HepG2 (cell line): ENCODE measurements around the gene TMF1. TPM values are rescaled to one million over a fixed set of nuclear protein-coding genes. Genes with fewer than 3 reads are reported as not detected.

Experiments
- ATAC-seq: fragments of 200-7000 bp; cut with Tn5 transposase; 3 replicates; pipeline ENCODE4 v1.9.1; 2020; ENCODE audit warnings: mild to moderate bottlenecking, moderate library complexity
- BruUV-seq: library from RNA; stranded (reverse); fragments of 400-500 nt; replicated peaks from 2 replicates; lab custom pipeline; 2021; lab: Mats Ljungman, UMichigan
- CTCF ChIA-PET: fragments of 300-600 bp; formaldehyde crosslinking; extraction: SDS; loops from one replicate; lab custom pipeline; 2021; ENCODE audit warnings: low total read pairs, inconsistent platforms, low intra/inter-chr PET ratio; lab: Yijun Ruan, JAX
- POLR2A ChIA-PET: fragments of 350-600 bp; sonication (Branson Sonifier 250); formaldehyde crosslinking; loops from one replicate; lab custom pipeline; 2020; ENCODE audit warnings: antibody characterized with exemption, inconsistent platforms; lab: Yijun Ruan, JAX
- DNase-seq: peaks from one replicate; pipeline ENCODE4 v3.0.0-alpha.2; 2015; ENCODE audit warnings: low spot score
- FAIRE-seq: peaks from 3 replicates; lab custom pipeline; 2011; peaks lifted over from hg19 to GRCh38; lab: Jason Lieb, UNC
- H2AFZ ChIP-seq: one replicate; pipeline ENCODE4 v1.6.1; 2011; ENCODE audit warnings: low read length, inconsistent platforms
- H3K27ac ChIP-seq: fragments of 300-600 bp; 3 replicates; pipeline ENCODE4 v1.8.0; 2011; ENCODE audit warnings: mixed run types, mild to moderate bottlenecking, mixed read lengths, low read length, inconsistent platforms; ENCODE audit not compliant: insufficient read depth; ENCODE audit errors: extremely low read length
- H3K27me3 ChIP-seq, 2 experiments: fragments of 200-600 bp in 1 of 2; 2 replicates in 1 of 2; 3 replicates in 1 of 2; pipeline versions ENCODE4 v1.6.0 to v1.8.0; 2011; ENCODE audit warnings: low read length in 2 of 2, mild to moderate bottlenecking in 2 of 2, moderate library complexity in 2 of 2, inconsistent platforms in 1 of 2; ENCODE audit not compliant: insufficient read depth in 2 of 2, control insufficient read depth in 1 of 2
- H3K36me3 ChIP-seq, 2 experiments: fragments of 200-600 bp in 1 of 2; replicated peaks in 1 of 2; 2 replicates in 1 of 2; 3 replicates in 1 of 2; pipeline versions ENCODE4 v1.5.1 to v1.8.0; 2011; ENCODE audit warnings: low read length in 2 of 2, inconsistent platforms in 1 of 2; ENCODE audit not compliant: insufficient read depth in 2 of 2, control insufficient read depth in 1 of 2
- H3K4me1 ChIP-seq: 2 replicates; pipeline ENCODE4 v1.5.1; 2012; ENCODE audit warnings: low read length, inconsistent platforms; ENCODE audit not compliant: insufficient read depth
- H3K4me2 ChIP-seq: 2 replicates; pipeline ENCODE4 v1.6.0; 2011; ENCODE audit warnings: low read depth, low read length, inconsistent platforms
- H3K4me3 ChIP-seq, 3 experiments: fragments of 200-600 bp in 1 of 3; sonication (generic), shearing (Covaris generic) in 1 of 3; replicated peaks in 1 of 3; 2 replicates each; pipeline ENCODE4 v1.5.1; 2011 to 2016; ENCODE audit warnings: low read length in 3 of 3, inconsistent platforms in 2 of 3, low read depth in 2 of 3, mild to moderate bottlenecking in 2 of 3, control low read depth in 1 of 3, mixed read lengths in 1 of 3; ENCODE audit not compliant: insufficient read depth in 1 of 3
- H3K79me2 ChIP-seq: one replicate; pipeline ENCODE4 v1.6.1; 2011; ENCODE audit warnings: low read length, inconsistent platforms; ENCODE audit not compliant: insufficient read depth
- H3K9ac ChIP-seq: 2 replicates; pipeline ENCODE4 v1.6.0; 2011; ENCODE audit warnings: mild to moderate bottlenecking, low read depth, low read length, inconsistent platforms; ENCODE audit not compliant: insufficient read depth
- H3K9me3 ChIP-seq: 2 replicates; pipeline ENCODE4 v1.5.1; 2012; ENCODE audit warnings: mild to moderate bottlenecking, low read length
- H4K20me1 ChIP-seq: 2 replicates; pipeline ENCODE4 v1.6.0; 2011; ENCODE audit warnings: inconsistent platforms, mild to moderate bottlenecking, low read length, moderate library complexity; ENCODE audit not compliant: insufficient read depth
- ATF6 ChIP-seq: sonication (generic); formaldehyde crosslinking; conservative IDR thresholded peaks from 2 replicates; pipeline ENCODE4 v1.4.0; 2020; ENCODE audit warnings: missing genetic modification reagents
- FOSL2 ChIP-seq: sonication (generic); formaldehyde crosslinking; IDR thresholded peaks from 2 replicates; pipeline ENCODE4 v1.4.0; 2020; ENCODE audit warnings: missing genetic modification reagents
- HDAC6 ChIP-seq: fragments of 200-600 bp; sonication (generic); IDR thresholded peaks from 2 replicates; pipeline ENCODE4 v1.7.0; 2017; ENCODE audit warnings: mild to moderate bottlenecking, antibody characterized with exemption, low read length, low read depth
- KLF11 ChIP-seq: IDR thresholded peaks from 2 replicates; pipeline ENCODE4 v1.6.1; 2016; ENCODE audit warnings: missing compliant biosample characterization
- KLF16 ChIP-seq, 2 experiments: sonication (generic) in 1 of 2; formaldehyde crosslinking in 1 of 2; IDR thresholded peaks; 2 replicates each; pipeline versions ENCODE4 v1.6.1 to v1.8.0; 2016 to 2023; ENCODE audit warnings: missing genetic modification reagents in 2 of 2, missing compliant biosample characterization in 1 of 2
- MXD3 ChIP-seq: IDR thresholded peaks from 2 replicates; pipeline ENCODE4 v1.6.1; 2016; ENCODE audit warnings: mild to moderate bottlenecking, missing biosample characterization, missing genetic modification reagents
- TAF1 ChIP-seq: sonication (generic); formaldehyde crosslinking; IDR thresholded peaks from 2 replicates; pipeline ENCODE4 v1.4.0; 2020; ENCODE audit warnings: missing genetic modification reagents
- ZNF296 ChIP-seq: sonication (generic); formaldehyde crosslinking; conservative IDR thresholded peaks from 2 replicates; pipeline ENCODE4 v1.5.0; 2020; ENCODE audit warnings: mild to moderate bottlenecking, missing genetic modification reagents
- ZNF451 ChIP-seq: sonication (generic); formaldehyde crosslinking; IDR thresholded peaks from 2 replicates; pipeline ENCODE4 v1.5.0; 2020; ENCODE audit warnings: mild to moderate bottlenecking, missing genetic modification reagents
- ZSCAN29 ChIP-seq: sonication (generic); formaldehyde crosslinking; conservative IDR thresholded peaks from 2 replicates; pipeline ENCODE4 v1.4.0; 2020; ENCODE audit warnings: mild to moderate bottlenecking, missing genetic modification reagents
- ZSCAN9 ChIP-seq: IDR thresholded peaks from 2 replicates; pipeline ENCODE4 v1.6.1; 2016; ENCODE audit warnings: borderline replicate concordance
- WGBS: methylation state at CpG from one replicate; pipeline ENCODE4 v1.1.6; 2017; ENCODE audit warnings: low lambda C conversion rate; 5-methylcytosine and 5-hydroxymethylcytosine counted together
- in situ Hi-C: cut with HindIII; loops from 2 replicates; pipeline ENCODE4 v1.10.0; 2017; ENCODE audit warnings: low pct_unique_long_range_greater_than_20kb; ENCODE audit not compliant: extremely low pct_ligation_motif_present
- intact Hi-C: fragments of 100-400 bp; cut with micrococcal nuclease; formaldehyde crosslinking; loops from one replicate; pipeline ENCODE4 v1.10.0; 2022; ENCODE audit not compliant: unreplicated experiment
- polyA plus RNA-seq, 8 experiments: library from polyadenylated mRNA; depleted of rRNA in 3 of 8; stranded (reverse) in 7 of 8; unstranded in 1 of 8; fragments of >200 nt; fragmentation: Illumina TruSeq in 4 of 8; extraction: Trizol in 4 of 8; gene quantifications; 2 replicates each; pipeline versions ENCODE4 v1.2.1 to v1.2.3, GENCODE V29; 2011 to 2016; ENCODE audit warnings: low read depth in 4 of 8, missing spikeins in 1 of 8, mixed read lengths in 1 of 8; ENCODE audit not compliant: insufficient read depth in 1 of 8
- total RNA-seq, 5 experiments: library from RNA; depleted of rRNA; stranded (reverse); fragments of >200 nt; fragmentation: Illumina TruSeq; extraction: Trizol; gene quantifications; 2 replicates each; pipeline ENCODE4 v1.2.3, GENCODE V29; 2016; ENCODE audit warnings: low read depth in 1 of 5

The TMF1 gene
- total and polyA plus RNA-seq, 2 of the 13 experiments (the other 11 are each of a cell fraction or from before 2014, with no cell fraction given): 12.1 to 38.4 TPM

GRCh38 chr3:69016901-69017300 is 35.2 kb downstream of the TMF1 start:
- no peak for TF ChIP-seq MXD3
- TF ChIP-seq ZSCAN9: no peak
- TF ChIP-seq ZNF451 (CRISPR knock-in tag): no peak
- TF ChIP-seq KLF16 (CRISPR knock-in tag; IDR thresholded peaks at IDR 0.05): no peak
- no peak for TF ChIP-seq KLF11 (CRISPR knock-in tag)
- no peak for TF ChIP-seq ZNF296
- TF ChIP-seq TAF1 (CRISPR knock-in tag): no peak
- no peak for TF ChIP-seq HDAC6
- TF ChIP-seq ATF6 (CRISPR knock-in tag): no peak
- TF ChIP-seq ZSCAN29 (CRISPR knock-in tag): no peak
- no peak for TF ChIP-seq FOSL2 (CRISPR knock-in tag)
- TF ChIP-seq, all 625 proteins: peak for 0
- intact Hi-C loops: no loop called here
- no peak for DNase-seq
- Histone ChIP-seq H4K20me1 (no peaks in the 10 kb centered on the region), H3K27ac (no peak overlapping the region), H3K4me2 (no peak overlapping the region), H3K9ac (no peak overlapping the region), H3K4me1 (peaks cover 24% of the 10 kb centered on the region), H3K4me3 (no peak overlapping the region), H3K27me3 (no peaks in the 10 kb centered on the region), H3K79me2 (no peaks in the 10 kb centered on the region), H3K9me3 (no peaks in the 10 kb centered on the region), H3K36me3 (peaks cover 0 to 2% of the 10 kb centered on the region in 2 experiments; a peak in 1 of 5 replicates), H2AFZ (no peak overlapping the region)
- ChIA-PET CTCF (no interaction called here), POLR2A (no interaction called here)
- FAIRE-seq: no peak
- BruUV-seq: no TSS peak
- in situ Hi-C loops: no loop called here
- ATAC-seq: no peak
- WGBS: 97% methylated on average over 2 of the region's 2 CpGs
